NOMO-1 (cell line): ENCODE measurements around the gene SYNE3.
"Not testable (repeated sequence)": the region's sequence is repeated elsewhere in the genome, so short reads cannot be mapped to it uniquely, and the experiment has no call there.

ENCODE experiments used
- DNase-seq, 2 experiments: peaks; one replicate each; lab custom pipeline; 2025; ENCODE audit not compliant: unreplicated experiment in 2 of 2; lab: John Stamatoyannopoulos, UW

SYNE3 gene

DNA sequence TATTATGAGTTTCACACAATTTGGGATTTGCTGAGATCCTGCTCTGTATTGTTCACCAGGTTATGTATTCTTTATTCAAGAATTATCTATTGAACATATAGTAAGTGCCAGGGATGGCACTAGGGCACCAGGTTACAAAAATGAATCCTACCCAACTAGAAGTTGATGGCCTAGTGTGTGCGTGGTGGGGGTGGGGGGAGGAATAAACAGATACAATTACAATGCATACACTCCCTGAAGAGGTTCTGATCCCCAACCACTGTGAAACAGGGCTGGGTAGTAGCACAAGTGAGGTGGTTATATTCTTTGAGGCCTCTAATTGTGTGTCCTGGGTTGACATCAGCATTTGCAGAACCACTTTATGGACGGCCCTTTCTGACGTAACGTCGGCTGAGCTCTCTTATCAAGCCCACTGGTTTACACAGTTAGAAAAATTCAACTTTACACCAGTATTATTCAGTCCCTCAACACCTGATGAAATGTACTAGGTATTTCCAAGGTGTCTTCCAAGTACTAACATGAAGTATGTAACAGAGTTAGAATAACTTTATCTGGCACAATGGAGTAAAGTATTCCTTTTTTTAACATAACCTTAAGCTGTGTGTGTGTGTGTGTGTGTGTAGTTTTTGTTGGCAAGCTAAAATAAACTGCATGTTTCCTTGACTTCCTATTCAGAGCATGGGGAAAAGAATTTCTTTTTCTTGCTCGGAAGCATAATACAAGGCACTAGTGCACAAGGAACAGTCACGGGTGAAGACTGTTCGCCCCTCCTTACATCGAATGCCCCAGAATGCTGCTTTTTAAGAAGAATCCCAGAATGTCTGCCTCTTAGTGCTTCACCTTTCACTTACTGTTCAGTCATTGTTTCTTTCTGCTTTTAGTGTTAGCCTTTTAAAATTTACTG is 10.3 kb upstream of the SYNE3 start:
- peak; percentile 15 to 46 for DNase-seq

DNA sequence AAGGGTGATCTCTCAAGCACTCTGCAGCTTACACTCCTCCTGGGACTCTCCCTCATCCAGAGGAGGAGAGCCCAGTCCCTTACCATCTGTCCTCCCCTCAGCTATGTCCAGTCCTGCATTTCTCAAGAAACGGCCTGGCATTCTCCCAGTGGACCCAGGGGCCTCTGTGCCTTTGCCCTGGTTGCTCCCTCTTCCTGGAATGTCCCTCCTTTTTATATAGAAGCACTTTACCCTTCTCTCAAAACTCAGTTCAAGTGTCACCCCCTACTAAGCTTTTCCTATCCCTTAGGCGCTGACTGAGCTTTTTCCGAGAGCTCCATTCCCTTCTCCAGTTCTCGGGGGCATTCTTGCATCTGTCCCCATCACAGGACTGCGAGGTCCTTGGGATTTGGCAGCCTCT is 9.5 kb upstream of the SYNE3 start:
- DNase-seq = no peak

- DNase-seq = peak; percentile 25 to 28
Observed at GRCh38 chr14:95524706-95525512, 8.5 kb upstream of the SYNE3 start.

DNA sequence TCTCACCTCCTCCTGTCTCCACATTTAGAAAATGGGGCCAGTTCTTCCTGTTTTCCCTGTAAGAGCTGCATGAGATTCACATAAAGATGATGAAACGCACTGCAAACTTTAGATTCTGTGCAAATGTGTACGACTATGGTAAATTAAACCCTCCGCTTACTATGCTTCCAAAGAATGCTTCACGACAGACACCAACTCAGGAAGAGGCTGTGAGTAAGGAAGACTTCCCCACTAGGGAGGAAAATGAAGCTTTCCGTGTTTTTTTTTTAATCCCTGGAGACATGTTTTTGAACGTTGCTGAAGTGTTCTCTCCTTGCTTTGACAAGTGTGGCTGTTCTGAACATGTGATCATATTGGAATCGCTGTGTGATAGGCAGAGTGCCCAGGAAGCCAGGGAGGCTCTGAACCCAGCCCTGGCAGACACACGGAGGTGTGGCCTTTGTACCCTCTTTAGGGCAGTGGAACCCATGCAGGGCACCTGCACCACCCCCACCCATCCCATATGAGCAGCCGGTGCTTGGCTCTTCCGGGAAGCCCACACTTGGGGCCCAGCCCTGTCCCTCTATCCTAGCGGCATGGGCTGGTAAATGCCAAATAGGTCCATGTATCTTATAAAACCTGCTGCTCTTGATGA is 7.5 kb upstream of the SYNE3 start:
- DNase-seq = peak in 1 of 2 experiments; percentile 23

GRCh38 chr14:95523051-95523814 is 6.8 kb upstream of the SYNE3 start:
- peak; percentile 26 to 75 for DNase-seq

DNA sequence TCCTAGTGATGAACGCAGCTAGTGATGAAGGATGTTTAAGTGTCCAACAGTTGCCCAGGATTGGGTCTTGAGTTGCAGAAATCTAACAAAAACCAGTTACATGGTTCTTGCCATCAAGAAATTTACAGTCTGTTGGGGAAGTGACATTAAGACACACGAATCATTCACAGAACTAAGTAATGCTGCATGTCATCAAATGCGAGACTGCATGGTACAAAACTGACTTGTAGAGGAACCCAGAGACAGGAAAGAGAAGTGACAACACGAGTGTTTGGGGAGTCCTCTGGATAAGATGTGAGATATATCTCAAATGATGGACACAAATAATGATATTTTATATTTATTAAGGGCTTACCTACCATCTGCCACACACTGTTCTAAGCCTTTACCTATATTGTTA is 6.1 kb upstream of the SYNE3 start:
- DNase-seq = peak in 1 of 2 experiments; percentile 55

DNA sequence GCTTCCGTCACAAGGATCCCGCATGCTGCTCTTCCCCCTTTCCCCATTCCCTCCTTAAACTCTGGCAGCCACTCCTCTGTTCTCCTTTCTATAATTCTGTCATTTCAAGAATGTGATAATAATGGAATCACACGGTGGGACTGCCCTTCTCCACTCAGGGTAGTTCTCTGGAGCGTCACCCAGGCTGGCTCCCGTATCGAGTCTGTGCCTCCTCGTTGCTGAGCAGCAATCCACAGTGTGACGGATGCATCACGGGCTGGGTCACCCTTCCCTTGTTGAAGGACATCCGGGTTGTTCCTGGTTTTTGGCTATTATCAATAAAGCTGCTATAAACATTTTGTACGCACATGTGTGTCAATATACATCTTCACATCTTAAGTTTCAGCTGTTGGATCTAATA is 5.7 kb upstream of the SYNE3 start:
- DNase-seq = no peak

GRCh38 chr14:95521001-95521400 is 4.6 kb upstream of the SYNE3 start:
- DNase-seq = no peak

GRCh38 chr14:95520346-95520745 is 3.9 kb upstream of the SYNE3 start:
- DNase-seq = no peak

DNA sequence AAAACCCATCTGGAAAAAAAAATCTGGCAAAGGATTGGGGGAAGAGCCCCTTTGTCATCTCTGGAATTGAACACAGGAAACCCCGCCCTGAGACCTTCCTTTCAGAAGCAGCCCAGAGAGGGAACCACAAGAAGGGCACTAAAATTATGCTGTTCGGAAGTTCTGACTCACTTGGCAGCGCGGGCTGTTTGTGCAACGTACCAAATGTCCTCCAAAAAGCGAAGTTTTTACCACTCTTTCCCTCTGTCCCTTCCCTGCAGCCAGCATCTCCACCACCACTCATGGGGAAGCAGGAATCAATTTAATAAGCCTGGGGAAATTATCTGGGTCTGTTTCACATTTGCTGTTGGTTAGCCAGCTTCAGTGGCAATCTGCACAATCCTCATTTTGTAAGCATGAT is 3.2 kb upstream of the SYNE3 start:
- DNase-seq = peak; percentile 52 to 93

DNA sequence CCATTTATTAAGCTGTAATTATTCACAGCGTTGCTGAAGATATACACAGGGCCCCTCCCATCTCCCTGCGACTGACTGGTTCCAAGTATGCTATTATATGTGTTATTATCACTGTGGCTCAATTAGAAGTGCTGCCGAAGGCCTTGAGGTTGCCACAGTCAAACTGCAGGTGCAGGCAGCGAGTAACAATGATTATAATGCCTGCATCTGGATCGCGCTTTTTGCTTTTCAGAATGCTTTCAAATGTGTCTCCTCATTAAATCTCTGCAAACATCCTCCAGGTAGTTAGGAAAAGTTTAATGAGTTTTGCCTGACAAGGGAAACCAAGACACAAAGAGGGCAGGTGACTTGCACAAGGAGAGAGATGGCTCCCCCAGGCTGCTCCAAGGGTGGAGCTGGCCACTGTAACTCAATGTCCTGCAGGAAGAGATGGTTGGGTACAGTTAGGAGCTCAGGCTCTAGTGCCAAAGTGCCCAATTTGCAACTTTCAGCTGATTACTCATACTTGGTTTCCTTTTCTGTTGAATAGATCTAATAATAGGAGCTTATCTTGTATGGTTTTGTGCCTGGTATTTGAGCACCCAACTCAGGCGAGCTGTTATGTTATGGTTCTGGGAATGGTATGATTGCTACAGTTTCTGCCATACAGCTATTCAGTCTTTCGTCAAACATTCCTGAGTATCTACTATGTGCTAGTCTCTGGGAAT is 1.7 kb upstream of the SYNE3 start:
- DNase-seq = peak in 1 of 2 experiments; percentile 13

- peak; percentile 94 to 95 for DNase-seq
Observed at GRCh38 chr14:95515596-95516552, 576 bp downstream of the SYNE3 start.

- no peak for DNase-seq
Observed at GRCh38 chr14:95515080-95515489, 1.4 kb downstream of the SYNE3 start.

DNA sequence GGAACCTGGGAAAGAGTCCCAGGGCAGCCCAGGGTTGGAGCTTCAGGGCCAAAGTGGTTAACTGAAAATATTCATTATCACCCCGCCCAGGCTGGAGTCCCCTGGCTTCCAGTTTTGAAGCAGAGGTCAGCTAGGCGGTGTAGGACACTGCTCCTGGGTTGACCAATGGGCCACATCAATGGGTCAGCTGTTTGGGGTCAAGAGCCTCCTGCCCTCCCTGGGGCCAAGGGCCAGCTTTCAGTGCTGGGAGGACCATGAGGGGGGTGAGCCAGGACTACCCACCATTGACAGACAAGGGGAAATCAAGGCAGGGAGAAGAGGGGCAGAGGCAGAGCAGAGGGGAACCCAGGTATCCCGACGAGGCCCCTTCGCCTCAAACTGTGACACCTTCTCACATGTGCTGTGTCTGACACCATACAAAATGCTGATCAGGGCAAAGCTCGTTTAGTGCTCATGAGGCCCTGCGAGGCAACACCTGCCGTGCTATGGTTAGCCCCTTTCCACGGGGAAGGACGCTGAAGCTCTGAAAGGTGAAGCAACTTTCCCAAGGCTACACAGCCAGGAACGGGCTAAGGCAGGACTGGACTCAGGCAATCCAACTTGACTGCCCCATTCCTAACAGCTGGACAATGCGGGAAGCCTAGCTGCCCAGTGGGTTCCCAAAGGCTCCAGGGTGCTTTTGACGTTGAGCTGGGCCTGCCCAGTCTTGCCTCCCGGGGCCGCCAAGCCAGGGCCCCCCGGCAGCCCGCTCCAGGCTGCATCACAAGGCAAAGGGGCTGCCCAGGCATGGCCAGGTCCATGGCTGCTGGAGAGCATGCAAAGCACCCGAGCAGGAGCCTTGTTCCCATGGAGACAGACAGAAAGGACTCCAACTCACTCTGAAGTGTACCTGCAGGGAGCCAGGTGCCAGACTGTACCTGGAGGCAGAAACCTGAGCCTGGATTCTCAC is 2.0 kb downstream of the SYNE3 start:
- no peak for DNase-seq

GRCh38 chr14:95513291-95513690 is 3.2 kb downstream of the SYNE3 start:
- no peak for DNase-seq

- no peak for DNase-seq
Observed at GRCh38 chr14:95511687-95512086, 4.8 kb downstream of the SYNE3 start.

GRCh38 chr14:95510804-95511203 is 5.6 kb downstream of the SYNE3 start:
- no peak for DNase-seq

DNA sequence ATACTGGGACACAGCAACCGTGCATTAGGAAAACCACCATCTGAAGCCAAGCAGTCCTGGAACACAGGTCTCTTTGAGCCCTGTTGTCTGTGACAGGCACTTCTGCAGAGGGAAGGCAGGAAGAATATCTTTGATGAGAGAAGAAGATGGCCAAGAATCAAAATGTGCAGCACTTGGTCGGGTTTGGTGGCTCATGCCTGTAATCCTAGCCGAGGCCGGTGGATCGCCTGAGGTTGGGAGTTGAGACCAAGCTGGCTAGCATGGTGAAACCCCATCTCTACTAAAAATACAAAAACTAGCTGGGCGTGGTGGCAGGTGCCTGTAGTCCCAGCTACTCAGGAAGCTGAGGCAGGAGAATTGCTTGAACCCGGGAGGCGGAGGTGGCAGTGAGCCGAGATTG is 6.1 kb downstream of the SYNE3 start:
- not testable (repeated sequence) for DNase-seq
